Peyer's patch (tissue), 4 donors: ENCODE measurements around the gene SHROOM1.

Experiments
- CTCF ChIP-seq, 6 experiments: fragments of 450-650 bp in 4 of 6; fragments of 200-600 bp in 2 of 6; sonication (generic) in 1 of 6; IDR thresholded peaks; one replicate each; pipeline ENCODE4 v1.5.1; 2017 to 2019; ENCODE audit warnings: antibody characterized with exemption in 6 of 6, mild to moderate bottlenecking in 3 of 6, moderate library complexity in 1 of 6
- POLR2A ChIP-seq, 2 donors: fragments of 450-650 bp; IDR thresholded peaks; one replicate each; pipeline ENCODE4 v1.5.1; 2017; ENCODE audit warnings: antibody characterized with exemption in 2 of 2, mild to moderate bottlenecking in 2 of 2, moderate library complexity in 2 of 2

GRCh38 chr5:132778856-132779255 is 51.6 kb downstream of the SHROOM1 start:
- no peak for TF ChIP-seq CTCF (IDR thresholded peaks at IDR 0.05)
- TF ChIP-seq POLR2A (IDR thresholded peaks at IDR 0.05), result no peak
